Epithelial cell of alveolus of lung (primary cell): ENCODE measurements around the gene CLEC20A. TPM values are rescaled to one million over a fixed set of nuclear protein-coding genes. Genes with fewer than 3 reads are reported as not detected.

Experiments
- total RNA-seq: library from RNA; depleted of rRNA; stranded (reverse); fragments of >200 nt; gene quantifications from 2 replicates; pipeline ENCODE4 v1.2.1, GENCODE V29; 2015

The CLEC20A gene
- total RNA-seq, result 0.13 TPM in 1 of 2 replicates, not detected in the other

GRCh38 chr1:178496410-178497135, at the start of gene CLEC20A:
TSS of gene CLEC20A (minus strand) at chr1:178496964. CDS start at chr1:178496939, 25 bp downstream.

GRCh38 chr1:178512566-178513277, 16.0 kb upstream of the CLEC20A start, which contains the start of gene TEX35:
TSS of gene TEX35 (plus strand) at chr1:178513109. CDS start at chr1:178513189, 80 bp downstream.

Other genes with a start within 250 kb of the CLEC20A start
- gene TEX35, start 16.1 kb upstream of the CLEC20A start, total RNA-seq, result not detected in 2 replicates
- 10.0 and 21.3 TPM in 2 replicates for gene RALGPS2, start 228.3 kb upstream of the CLEC20A start, total RNA-seq